Mesothelial cell of epicardium (in vitro differentiated cells): ENCODE results near the gene RASL11B. TPM values are rescaled to one million over a fixed set of nuclear protein-coding genes. Genes with fewer than 3 reads are reported as not detected.
A peak's percentile ranks its signal among the peaks of the same experiment; 100 is the strongest.

ENCODE experiments used
- DNase-seq, 2 experiments: peaks; one replicate each; pipeline ENCODE4 v3.0.0; 2021; ENCODE audit warnings: low spot score in 2 of 2; ENCODE audit not compliant: unreplicated experiment in 2 of 2
- H3K27ac Mint-ChIP-seq: 2 replicates; pipeline ENCODE4 v1.8.0; 2021; ENCODE audit warnings: mixed read lengths
- H3K27me3 Mint-ChIP-seq: 2 replicates; pipeline ENCODE4 v1.8.0; 2021; ENCODE audit warnings: low read depth, mixed read lengths
- H3K36me3 Mint-ChIP-seq: 2 replicates; pipeline ENCODE4 v1.8.0; 2021; ENCODE audit warnings: mixed read lengths
- H3K4me1 Mint-ChIP-seq: 2 replicates; pipeline ENCODE4 v1.8.0; 2021; ENCODE audit warnings: mixed read lengths
- H3K4me3 Mint-ChIP-seq: 2 replicates; pipeline ENCODE4 v1.8.0; 2021; ENCODE audit warnings: mild to moderate bottlenecking, moderate library complexity, mixed read lengths
- H3K9me3 Mint-ChIP-seq: 2 replicates; pipeline ENCODE4 v1.8.0; 2021; ENCODE audit warnings: mixed read lengths
- CTCF ChIP-seq: fragments of 200-600 bp; sonication (generic); IDR thresholded peaks from one replicate; pipeline ENCODE4 v1.5.0; 2021; ENCODE audit warnings: antibody characterized with exemption; ENCODE audit not compliant: unreplicated experiment
- total RNA-seq: library from RNA; stranded (reverse); gene quantifications from 3 replicates; pipeline ENCODE4 v1.2.1, GENCODE V29; 2021

RASL11B gene
- total RNA-seq, 1 donor from 2014 or later, result 26.1 TPM

- H3K4me1 Mint-ChIP-seq, result peaks cover 67% of the 10 kb centered on the region
- peak overlapping the region; percentile 80 for H3K27ac Mint-ChIP-seq
- peaks cover 5% of the 10 kb centered on the region for H3K27me3 Mint-ChIP-seq
- H3K9me3 Mint-ChIP-seq, result no peaks in the 10 kb centered on the region
- no peak for DNase-seq
- H3K36me3 Mint-ChIP-seq, result peaks cover 18% of the 10 kb centered on the region
- no peak for TF ChIP-seq CTCF
- H3K4me3 Mint-ChIP-seq, result peak overlapping the region; percentile 82
Observed at GRCh38 chr4:52864793-52865192, 2.7 kb downstream of the RASL11B start.

- Mint-ChIP-seq H3K36me3 (peaks cover 18% of the 10 kb centered on the region), H3K4me3 (peak overlapping the region; percentile 82), H3K9me3 (no peaks in the 10 kb centered on the region), H3K27me3 (peaks cover 5% of the 10 kb centered on the region), H3K4me1 (peaks cover 72% of the 10 kb centered on the region), H3K27ac (peak overlapping the region; percentile 80)
- no peak for TF ChIP-seq CTCF
- DNase-seq, result no peak
Observed at GRCh38 chr4:52865300-52865699, 3.2 kb downstream of the RASL11B start.

DNA sequence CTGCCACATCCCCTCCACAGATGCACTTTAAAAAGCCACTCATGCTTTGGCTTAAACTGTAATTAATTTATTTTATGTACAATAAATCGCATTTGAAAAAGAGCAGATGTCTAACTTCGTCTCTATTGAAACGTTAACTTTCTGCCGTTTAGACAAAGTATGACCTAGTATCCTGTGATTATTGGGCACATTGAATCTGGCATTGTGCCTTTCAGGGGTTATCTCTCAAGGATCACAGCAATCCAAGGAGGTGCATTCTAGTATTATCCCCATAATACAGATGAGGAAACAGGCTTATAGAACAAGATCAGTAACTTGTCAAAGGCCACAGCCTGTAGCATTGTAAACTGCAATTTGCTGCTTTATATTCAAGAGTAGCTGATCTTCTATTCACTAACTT is 4.6 kb downstream of the RASL11B start:
- Mint-ChIP-seq H3K4me1 (peaks cover 70% of the 10 kb centered on the region), H3K9me3 (no peaks in the 10 kb centered on the region), H3K36me3 (peaks cover 21% of the 10 kb centered on the region), H3K27ac (no peak overlapping the region), H3K4me3 (no peak overlapping the region), H3K27me3 (no peaks in the 10 kb centered on the region)
- TF ChIP-seq CTCF, result no peak
- no peak for DNase-seq

DNA sequence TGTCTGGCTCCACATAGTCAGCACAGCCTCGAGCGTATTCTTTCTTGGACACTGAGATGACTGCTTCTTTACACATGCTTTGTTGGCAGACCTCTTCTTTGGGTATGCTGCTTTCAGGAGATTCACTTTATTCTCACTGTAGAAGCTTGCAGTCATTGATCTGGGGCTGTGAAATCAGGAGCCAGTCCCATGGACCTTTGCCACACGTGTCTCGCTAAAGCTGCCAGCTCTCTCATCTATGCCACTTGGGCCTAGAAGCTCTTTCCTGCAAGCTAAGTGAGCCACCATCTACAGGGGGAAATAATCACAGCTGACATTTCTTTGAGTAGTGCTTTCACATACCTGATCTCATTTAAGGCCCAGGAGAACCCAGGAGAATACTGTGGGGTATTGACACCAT is 5.0 kb downstream of the RASL11B start:
- Mint-ChIP-seq H3K27me3 (no peaks in the 10 kb centered on the region), H3K27ac (no peak overlapping the region), H3K9me3 (no peaks in the 10 kb centered on the region), H3K4me3 (no peak overlapping the region), H3K36me3 (peaks cover 21% of the 10 kb centered on the region), H3K4me1 (peaks cover 70% of the 10 kb centered on the region)
- no peak for DNase-seq
- no peak for TF ChIP-seq CTCF

DNA sequence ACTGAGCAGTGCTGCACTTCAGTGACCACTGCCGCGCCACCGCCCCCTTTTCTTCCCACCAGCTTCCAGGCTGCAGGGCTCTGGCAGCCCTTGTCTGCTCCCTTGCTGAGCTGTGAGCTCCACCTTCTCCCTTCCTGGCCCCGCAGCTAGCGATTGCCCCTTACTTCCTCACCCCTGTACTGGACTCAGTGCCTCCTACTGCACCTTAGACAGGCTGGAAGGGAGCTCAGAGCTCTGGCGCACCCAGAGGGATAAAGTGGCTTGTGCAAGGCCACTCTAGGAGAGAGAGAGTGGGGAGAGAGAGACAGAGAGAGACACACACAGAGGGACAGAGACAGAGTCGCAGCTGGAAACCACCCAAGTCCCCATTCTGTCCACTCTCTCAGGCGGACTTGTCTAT is 6.0 kb downstream of the RASL11B start:
- peaks cover 73% of the 10 kb centered on the region for H3K4me1 Mint-ChIP-seq
- DNase-seq, result no peak
- no peak overlapping the region for H3K4me3 Mint-ChIP-seq
- peak overlapping the region; percentile 63 for H3K27ac Mint-ChIP-seq
- H3K27me3 Mint-ChIP-seq, result no peaks in the 10 kb centered on the region
- TF ChIP-seq CTCF, result no peak
- H3K36me3 Mint-ChIP-seq, result peaks cover 21% of the 10 kb centered on the region
- H3K9me3 Mint-ChIP-seq, result no peaks in the 10 kb centered on the region

DNA sequence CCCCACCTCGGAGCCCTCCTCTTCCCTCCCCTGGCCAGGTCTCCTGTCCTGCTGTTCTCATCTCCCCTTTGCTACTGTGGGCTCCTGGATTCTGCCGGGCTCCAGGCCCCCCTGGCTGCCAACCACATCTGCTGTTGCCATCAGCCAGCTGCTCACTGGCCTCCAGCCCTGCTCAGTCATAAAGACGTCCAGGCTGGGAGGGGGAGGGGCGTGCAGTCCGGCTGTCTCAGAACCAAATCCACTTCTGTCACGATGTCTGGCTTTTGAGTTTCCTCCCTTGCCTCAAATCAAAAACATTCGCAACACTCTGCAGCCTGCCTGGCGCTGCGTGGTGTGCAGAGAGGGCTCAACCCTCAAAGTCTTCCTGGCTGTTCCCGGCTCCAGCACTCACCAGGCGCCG is 7.1 kb downstream of the RASL11B start:
- Mint-ChIP-seq H3K9me3 (no peaks in the 10 kb centered on the region), H3K4me3 (no peak overlapping the region), H3K4me1 (peaks cover 72% of the 10 kb centered on the region), H3K36me3 (peaks cover 21% of the 10 kb centered on the region), H3K27me3 (no peaks in the 10 kb centered on the region), H3K27ac (peak overlapping the region; percentile 89)
- TF ChIP-seq CTCF, result no peak
- no peak for DNase-seq
